NCI-H345 treated with DMSO at 0.1 percent for 48 hours (cell line): Measurements from ENCODE around the gene CCNG1.

Source experiments
- DNase-seq: peaks from one replicate; lab custom pipeline; 2025; ENCODE audit not compliant: unreplicated experiment; lab: John Stamatoyannopoulos, UW

The CCNG1 gene

GRCh38 chr5:163489055-163489744 lies 51.8 kb downstream of the CCNG1 start:
- DNase-seq: no peak

DNA sequence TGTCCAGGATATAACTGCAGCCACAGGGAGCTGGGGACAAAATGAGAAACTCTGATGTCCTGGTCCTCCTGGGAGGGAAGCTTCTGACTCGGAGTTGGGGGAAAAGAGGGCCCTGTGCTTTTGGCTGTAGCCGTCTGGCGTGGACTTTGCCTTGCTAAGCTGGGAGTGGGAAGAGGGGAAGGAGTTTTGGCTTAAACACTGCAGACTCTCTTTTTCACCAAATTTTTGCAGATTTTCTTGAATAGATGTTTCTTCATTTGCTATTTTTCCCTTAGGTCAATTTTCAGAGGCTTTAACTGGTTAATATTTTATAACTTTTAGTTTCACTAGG lies 52.3 kb downstream of the CCNG1 start:
- no peak for DNase-seq
